ENCODE results near the gene SH3BP1.
A peak's percentile ranks its signal among the peaks of the same experiment; 100 is the strongest.
"Not testable (repeated sequence)": the region's sequence is repeated elsewhere in the genome, so short reads cannot be mapped to it uniquely, and the experiment has no call there.

The SH3BP1 gene

GRCh38 chr22:37634417-37634924 lies 5.0 kb upstream of the SH3BP1 start:
- no peak for DNase-seq

- no peak for DNase-seq
These were observed 4.3 kb upstream of the SH3BP1 start for GRCh38 chr22:37635157-37635556.

- DNase-seq: no peak
These were observed 3.1 kb upstream of the SH3BP1 start for GRCh38 chr22:37636186-37636948.

- DNase-seq: no peak
These were observed 2.6 kb upstream of the SH3BP1 start for GRCh38 chr22:37636949-37637273.

- DNase-seq: peak; percentile 46
These were observed 939 bp upstream of the SH3BP1 start for GRCh38 chr22:37638391-37639069.

- DNase-seq: no peak
These were observed 512 bp downstream of the SH3BP1 start for GRCh38 chr22:37639771-37640590.

- no peak for DNase-seq
These were observed 1.4 kb downstream of the SH3BP1 start for GRCh38 chr22:37640591-37641560.

- no peak for DNase-seq
These were observed 2.1 kb downstream of the SH3BP1 start for GRCh38 chr22:37641561-37641949.

- peak; percentile 86 for DNase-seq
These were observed 3.9 kb downstream of the SH3BP1 start for GRCh38 chr22:37643225-37643847.

GRCh38 chr22:37647317-37647716 lies 7.8 kb downstream of the SH3BP1 start:
- no peak for DNase-seq

GRCh38 chr22:37647928-37648327 lies 8.5 kb downstream of the SH3BP1 start:
- DNase-seq: no peak

GRCh38 chr22:37650463-37651136 lies 11.1 kb downstream of the SH3BP1 start:
- DNase-seq: no peak

GRCh38 chr22:37654563-37655251 lies 15.2 kb downstream of the SH3BP1 start:
- DNase-seq: no peak

- DNase-seq: no peak
These were observed 15.7 kb downstream of the SH3BP1 start for GRCh38 chr22:37655252-37655563.

GRCh38 chr22:37656583-37656982 lies 17.1 kb downstream of the SH3BP1 start:
- DNase-seq: not testable (repeated sequence)

GRCh38 chr22:37657590-37658132 lies 18.2 kb downstream of the SH3BP1 start:
- no peak for DNase-seq

- peak; percentile 99 for DNase-seq
These were observed 18.9 kb downstream of the SH3BP1 start, which contains the start of gene PDXP for GRCh38 chr22:37658133-37659065. PDXP (plus strand) TSS chr22:37658723; CDS start chr22:37658783, 60 bp downstream.

- no peak for DNase-seq
These were observed 19.8 kb downstream of the SH3BP1 start for GRCh38 chr22:37659066-37659896.
